Measurements from ENCODE around the gene SPATA46.

DNA sequence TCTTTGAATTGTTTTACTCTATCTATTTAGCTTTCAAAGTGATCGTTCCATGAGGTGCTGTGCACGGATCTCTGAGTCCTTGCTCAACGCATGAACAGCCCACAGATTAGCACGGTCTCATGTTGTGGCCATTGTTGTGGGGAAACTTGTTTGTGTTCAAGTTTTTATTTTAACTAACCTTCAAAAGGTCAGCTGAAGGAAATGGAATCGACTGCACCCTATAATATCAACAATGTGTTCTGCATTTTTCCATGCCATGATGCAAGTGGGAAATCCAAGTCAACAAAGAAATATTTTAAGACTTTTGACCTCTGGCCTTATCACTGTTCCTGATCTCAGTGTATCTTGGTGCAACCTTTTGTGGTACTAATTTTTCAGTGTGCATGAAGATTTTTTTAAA is 29.1 kb upstream of the SPATA46 start:
- TF ChIP-seq SP1 (IDR thresholded peaks at IDR 0.05; ENCODE audit: low read depth) = no peak
- TF ChIP-seq, protein P1, sequence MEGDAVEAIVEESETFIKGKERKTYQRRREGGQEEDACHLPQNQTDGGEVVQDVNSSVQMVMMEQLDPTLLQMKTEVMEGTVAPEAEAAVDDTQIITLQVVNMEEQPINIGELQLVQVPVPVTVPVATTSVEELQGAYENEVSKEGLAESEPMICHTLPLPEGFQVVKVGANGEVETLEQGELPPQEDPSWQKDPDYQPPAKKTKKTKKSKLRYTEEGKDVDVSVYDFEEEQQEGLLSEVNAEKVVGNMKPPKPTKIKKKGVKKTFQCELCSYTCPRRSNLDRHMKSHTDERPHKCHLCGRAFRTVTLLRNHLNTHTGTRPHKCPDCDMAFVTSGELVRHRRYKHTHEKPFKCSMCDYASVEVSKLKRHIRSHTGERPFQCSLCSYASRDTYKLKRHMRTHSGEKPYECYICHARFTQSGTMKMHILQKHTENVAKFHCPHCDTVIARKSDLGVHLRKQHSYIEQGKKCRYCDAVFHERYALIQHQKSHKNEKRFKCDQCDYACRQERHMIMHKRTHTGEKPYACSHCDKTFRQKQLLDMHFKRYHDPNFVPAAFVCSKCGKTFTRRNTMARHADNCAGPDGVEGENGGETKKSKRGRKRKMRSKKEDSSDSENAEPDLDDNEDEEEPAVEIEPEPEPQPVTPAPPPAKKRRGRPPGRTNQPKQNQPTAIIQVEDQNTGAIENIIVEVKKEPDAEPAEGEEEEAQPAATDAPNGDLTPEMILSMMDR (IDR thresholded peaks at IDR 0.05 in 2 of 3, conservative IDR thresholded peaks at IDR 0.05 in 1 of 3; ENCODE audit: borderline replicate concordance in 1 of 3, insufficient read depth in 1 of 3, low read depth in 2 of 3, low read length in 2 of 3) = no peak
- no peak for TF ChIP-seq RAD21 (IDR thresholded peaks at IDR 0.05; ENCODE audit: low read depth)
- TF ChIP-seq POLR2A (IDR thresholded peaks at IDR 0.05; ENCODE audit: borderline replicate concordance, extremely low read depth, insufficient read depth, insufficient read length) = no peak
- no peak for TF ChIP-seq EZH2 (IDR thresholded peaks at IDR 0.05)
- TF ChIP-seq FOSL1 (IDR thresholded peaks at IDR 0.05; ENCODE audit: low read depth) = no peak
- TF ChIP-seq, protein P2, sequence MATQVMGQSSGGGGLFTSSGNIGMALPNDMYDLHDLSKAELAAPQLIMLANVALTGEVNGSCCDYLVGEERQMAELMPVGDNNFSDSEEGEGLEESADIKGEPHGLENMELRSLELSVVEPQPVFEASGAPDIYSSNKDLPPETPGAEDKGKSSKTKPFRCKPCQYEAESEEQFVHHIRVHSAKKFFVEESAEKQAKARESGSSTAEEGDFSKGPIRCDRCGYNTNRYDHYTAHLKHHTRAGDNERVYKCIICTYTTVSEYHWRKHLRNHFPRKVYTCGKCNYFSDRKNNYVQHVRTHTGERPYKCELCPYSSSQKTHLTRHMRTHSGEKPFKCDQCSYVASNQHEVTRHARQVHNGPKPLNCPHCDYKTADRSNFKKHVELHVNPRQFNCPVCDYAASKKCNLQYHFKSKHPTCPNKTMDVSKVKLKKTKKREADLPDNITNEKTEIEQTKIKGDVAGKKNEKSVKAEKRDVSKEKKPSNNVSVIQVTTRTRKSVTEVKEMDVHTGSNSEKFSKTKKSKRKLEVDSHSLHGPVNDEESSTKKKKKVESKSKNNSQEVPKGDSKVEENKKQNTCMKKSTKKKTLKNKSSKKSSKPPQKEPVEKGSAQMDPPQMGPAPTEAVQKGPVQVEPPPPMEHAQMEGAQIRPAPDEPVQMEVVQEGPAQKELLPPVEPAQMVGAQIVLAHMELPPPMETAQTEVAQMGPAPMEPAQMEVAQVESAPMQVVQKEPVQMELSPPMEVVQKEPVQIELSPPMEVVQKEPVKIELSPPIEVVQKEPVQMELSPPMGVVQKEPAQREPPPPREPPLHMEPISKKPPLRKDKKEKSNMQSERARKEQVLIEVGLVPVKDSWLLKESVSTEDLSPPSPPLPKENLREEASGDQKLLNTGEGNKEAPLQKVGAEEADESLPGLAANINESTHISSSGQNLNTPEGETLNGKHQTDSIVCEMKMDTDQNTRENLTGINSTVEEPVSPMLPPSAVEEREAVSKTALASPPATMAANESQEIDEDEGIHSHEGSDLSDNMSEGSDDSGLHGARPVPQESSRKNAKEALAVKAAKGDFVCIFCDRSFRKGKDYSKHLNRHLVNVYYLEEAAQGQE (IDR thresholded peaks at IDR 0.05; ENCODE audit: low read depth) = no peak
- TF ChIP-seq POLR2AphosphoS5 (IDR thresholded peaks at IDR 0.05; ENCODE audit: low read depth, low read length) = no peak
- no peak for TF ChIP-seq ZNF274 (IDR thresholded peaks at IDR 0.05; ENCODE audit: low read depth, low read length)
- no peak for TF ChIP-seq EZH2phosphoT487 (IDR thresholded peaks at IDR 0.05; ENCODE audit: borderline replicate concordance)

Data from HCT116 (cell line).